NCI-H510A treated with DMSO at 0.1 percent for 48 hours (cell line): Measurements from ENCODE around the gene SYT13.
A peak's percentile ranks its signal among the peaks of the same experiment; 100 is the strongest.

Source experiments
- DNase-seq: peaks from one replicate; lab custom pipeline; 2025; lab: John Stamatoyannopoulos, UW

SYT13 gene, protein sequence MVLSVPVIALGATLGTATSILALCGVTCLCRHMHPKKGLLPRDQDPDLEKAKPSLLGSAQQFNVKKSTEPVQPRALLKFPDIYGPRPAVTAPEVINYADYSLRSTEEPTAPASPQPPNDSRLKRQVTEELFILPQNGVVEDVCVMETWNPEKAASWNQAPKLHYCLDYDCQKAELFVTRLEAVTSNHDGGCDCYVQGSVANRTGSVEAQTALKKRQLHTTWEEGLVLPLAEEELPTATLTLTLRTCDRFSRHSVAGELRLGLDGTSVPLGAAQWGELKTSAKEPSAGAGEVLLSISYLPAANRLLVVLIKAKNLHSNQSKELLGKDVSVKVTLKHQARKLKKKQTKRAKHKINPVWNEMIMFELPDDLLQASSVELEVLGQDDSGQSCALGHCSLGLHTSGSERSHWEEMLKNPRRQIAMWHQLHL

DNA sequence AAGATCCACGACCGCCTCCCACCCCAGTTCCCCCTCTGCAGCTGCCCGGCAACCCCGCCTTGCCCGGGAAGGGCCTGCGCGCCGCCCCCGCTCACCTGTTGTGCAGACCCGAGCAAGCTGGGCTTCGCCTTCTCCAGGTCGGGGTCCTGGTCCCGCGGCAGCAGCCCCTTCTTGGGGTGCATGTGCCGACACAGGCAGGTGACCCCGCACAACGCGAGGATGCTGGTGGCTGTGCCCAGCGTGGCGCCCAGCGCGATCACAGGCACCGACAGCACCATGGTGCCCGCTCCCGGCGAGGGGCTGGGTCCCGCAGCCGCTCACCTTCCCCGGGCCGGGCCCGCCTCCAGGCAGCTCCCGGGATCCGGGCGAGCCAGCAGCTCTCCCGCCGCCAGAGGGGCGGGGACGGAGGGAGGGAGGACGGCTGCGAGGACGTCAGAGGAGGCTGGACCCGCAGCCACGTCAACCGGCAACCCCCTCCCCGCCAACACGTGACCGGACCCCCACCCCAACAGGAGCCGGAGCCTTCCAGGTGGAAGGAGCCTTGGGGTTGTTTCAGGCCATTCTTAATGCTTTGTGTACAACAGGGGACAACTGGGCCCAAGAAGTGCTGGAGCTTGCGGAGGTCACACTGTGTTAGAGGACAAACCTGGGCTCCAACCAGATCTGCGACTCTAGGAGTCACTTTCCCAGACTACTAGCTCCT, at the start of gene SYT13:
TSS of gene SYT13 (minus strand) at position 412 of the 703 bp plus-strand sequence. CDS start at position 278, 134 bp downstream.
- no peak for DNase-seq

DNA sequence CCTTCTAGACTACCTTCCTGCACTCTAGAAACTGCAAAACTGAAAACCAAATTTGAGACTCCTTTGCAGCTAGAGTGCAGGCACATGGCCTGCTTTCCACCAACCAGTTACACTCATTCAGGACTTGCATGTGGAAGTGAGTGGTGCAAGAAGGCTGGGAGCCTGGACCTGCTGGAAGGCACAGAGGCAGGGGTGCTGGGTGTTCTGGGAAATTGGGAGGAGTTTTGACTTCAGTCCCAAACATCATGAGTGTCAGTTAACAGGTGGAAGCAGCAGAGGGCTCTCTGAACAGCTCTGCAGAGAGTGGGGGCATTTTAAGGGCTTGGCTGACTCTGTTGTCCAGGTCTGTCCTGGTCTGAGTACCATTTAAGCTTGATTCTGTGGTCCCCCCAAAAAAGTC, 49.3 kb upstream of the SYT13 start:
- no peak for DNase-seq

DNA sequence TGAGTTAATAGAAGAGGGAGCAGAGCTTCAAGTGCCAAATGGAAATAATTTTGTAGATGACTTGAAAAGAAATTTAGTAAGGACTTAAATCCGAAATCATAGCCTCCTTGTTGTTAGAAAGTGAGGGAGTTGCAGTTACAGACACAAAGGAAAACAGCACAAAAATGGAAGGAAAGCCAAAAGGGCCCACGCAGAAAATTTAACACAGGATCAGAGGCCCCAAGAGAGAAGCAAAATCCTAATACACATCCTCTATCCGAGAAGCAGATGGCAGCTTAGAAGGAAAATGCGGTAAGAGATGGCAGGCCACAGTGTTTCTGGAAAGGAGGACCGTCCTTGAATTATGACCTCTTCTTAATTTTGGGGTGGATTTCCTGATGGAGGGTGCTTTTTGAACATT, 48.7 kb upstream of the SYT13 start:
- DNase-seq: no peak

DNA sequence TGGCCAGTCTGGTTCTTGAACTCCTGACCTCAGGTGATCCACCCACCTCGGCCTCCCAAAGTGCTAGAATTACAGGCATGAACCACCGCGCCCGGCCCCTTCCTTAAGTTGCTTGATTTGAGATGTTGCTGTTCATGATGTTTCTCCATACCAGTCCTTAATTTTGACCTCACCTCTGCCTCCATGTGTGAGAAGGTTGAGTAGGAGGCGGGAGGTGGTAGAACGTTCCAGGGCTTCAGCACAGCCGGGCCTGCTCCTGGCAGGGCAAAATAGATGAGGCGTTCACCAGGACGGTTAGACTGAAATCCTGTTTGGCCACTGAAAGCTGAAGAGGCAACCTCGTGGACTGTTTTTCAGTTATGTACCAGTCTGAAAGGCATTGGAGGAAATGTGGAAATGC, 48.3 kb upstream of the SYT13 start:
- no peak for DNase-seq

DNA sequence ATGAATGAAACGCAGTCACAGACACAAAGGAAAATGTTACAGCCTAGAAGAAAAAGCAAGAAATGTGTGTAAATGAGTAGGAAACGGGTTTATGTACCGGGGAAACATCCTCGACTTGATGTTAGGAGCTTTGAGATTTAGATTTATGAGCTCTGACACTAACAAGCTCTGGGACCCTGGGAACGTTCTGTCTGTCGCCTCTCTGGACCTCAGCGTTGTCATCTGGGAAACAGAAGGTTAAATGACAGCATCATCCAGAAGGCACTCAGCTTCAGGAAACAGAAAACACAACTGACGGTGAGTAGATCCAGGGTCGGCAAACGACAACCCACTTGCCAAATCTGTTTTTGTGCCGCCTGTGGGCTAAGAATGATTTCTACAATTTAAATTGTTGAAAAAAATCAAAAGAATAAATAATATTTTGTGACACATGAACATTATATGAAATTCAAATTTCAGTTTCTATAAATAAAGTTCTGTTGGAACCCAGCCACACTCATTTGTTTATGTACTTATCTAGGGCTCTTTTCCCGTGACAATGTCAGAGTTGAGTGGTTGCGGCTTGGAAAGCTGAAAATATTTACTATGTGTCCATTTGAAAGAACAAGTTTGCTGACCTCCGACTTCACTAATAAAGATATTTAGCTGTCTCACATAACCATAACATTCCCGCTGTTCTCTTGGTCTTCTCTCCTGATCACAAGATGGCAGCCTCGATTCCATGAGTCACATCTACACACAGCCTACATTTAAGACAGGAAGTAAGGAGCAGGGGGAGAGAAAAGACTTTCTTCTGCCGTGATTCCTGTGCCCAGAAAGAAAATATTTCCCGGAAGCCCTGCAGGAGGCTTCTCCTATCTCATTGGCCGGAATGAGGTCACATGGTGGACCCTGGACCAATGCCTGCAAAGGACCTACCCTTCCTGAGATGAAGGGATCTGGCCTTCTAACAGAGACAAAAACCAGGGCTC, 47.1 kb upstream of the SYT13 start:
- peak; percentile 11 for DNase-seq

DNA sequence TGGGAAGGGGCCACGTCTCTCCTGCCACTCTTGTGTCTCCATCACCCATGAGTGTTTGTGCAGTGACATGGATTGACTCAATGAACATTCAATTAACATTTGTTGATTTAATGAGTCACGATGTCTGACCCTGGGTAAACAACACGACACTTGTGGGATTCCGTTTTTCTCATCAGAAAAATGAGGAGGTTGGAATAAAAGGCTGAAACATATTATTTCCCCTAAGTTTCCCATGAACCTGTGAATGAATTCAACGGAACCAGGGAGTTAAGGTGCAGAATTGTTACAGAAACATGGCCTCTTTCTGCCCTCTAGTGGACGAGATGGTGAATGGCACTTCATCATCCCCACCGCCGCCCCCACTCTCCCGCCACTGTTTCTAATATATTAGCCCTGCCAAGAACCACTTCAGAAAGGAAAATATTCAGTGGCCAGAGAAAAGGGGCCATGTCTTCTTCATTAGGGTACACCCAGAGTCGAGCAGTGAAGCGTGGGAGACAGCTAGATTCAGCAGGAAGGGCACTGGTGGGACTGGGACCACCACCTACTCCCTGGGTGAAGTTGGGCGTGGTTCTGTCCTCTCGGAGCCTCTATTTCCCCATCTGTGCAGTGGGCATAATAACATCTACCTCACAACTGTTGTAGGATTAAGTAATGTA, 46.3 kb upstream of the SYT13 start:
- peak; percentile 0 for DNase-seq

DNA sequence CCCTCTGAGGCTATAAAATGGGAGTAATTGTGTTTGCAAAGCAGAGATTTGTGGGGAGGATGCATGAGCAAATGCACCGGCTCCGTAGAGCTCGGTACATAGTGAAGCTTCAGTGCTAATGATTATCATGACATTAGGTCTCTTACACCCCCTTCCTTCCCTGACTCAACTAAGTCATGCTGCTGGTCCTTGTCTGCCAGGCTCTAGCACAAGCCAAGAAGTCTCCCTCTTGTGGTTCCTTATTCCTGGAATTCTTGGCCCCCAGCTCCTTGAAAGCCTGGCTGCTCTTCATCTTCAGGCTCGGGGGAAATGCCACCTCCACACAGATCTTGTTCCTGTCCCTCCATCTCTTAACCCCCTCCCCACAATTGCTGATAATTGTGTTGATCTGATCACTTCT, 45.7 kb upstream of the SYT13 start:
- DNase-seq: no peak

DNA sequence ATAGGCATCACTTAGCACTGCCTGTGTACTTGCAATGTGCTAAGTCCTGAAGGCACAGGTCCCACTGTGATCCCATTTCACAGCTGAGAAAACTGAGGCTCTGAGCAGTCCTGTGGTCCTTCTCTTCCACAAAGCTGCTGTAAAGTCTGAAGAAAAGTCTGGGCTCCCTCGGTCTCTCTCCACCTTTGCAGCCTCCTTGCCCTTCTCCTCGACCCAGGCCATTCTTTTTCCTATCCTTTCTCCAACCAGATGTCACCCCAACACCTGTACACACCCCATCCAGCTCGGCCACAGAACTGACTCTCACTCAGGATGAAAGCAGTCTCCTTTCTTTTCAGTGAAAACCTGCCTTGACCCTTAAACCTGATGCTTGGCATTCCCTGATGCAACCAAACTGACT, 42.6 kb upstream of the SYT13 start:
- no peak for DNase-seq

DNA sequence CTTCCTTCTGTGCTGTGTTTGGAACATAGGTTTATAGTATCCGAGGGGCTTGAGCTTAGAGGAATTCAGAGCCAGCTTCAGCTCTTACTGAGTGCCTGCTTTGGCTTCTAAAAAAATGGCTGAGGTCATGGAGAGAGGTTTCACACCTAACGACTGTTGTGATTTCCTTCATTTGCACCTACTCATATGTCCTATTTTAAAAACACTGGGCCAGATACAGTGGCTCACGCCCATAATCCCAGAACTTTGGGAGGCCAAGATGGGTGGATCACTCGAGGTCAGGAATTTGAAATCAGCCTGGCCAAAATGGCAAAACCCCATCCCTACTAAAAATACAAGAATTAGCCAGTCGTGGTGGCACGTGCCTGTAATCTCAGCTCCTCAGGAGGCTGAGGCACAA, 38.3 kb upstream of the SYT13 start:
- DNase-seq: no peak

DNA sequence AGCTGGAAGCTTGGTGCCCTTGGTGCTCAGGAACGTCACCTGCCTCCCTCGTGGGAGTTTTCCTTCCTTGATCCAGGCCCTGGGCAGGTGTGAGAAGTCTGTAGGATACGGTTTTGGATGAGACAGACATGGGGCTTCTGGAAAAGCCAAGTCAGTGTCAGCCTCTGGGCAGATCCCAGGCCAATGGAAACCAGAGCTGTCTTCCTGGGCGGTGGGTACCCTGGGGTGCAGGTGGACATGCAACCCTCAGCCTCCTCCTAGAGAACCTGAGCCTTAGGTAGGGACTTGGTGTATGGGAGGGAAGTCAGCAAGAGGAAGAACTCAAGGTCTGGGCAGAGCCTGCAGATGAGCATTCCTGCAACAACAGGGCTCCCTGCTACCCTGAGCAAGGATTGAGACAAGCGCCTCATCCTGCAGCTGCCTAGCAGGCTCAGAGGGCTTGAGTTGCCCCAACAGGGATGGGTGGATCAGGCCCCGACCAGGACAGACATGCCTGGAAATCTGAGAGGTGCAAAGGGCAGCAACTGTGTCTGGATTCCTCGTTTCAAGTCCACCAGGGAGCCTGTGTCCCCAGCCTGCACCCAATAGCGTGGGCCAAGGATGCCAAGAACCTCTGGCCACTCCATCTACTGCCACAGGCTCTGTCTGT, 37.6 kb upstream of the SYT13 start:
- DNase-seq: no peak

DNA sequence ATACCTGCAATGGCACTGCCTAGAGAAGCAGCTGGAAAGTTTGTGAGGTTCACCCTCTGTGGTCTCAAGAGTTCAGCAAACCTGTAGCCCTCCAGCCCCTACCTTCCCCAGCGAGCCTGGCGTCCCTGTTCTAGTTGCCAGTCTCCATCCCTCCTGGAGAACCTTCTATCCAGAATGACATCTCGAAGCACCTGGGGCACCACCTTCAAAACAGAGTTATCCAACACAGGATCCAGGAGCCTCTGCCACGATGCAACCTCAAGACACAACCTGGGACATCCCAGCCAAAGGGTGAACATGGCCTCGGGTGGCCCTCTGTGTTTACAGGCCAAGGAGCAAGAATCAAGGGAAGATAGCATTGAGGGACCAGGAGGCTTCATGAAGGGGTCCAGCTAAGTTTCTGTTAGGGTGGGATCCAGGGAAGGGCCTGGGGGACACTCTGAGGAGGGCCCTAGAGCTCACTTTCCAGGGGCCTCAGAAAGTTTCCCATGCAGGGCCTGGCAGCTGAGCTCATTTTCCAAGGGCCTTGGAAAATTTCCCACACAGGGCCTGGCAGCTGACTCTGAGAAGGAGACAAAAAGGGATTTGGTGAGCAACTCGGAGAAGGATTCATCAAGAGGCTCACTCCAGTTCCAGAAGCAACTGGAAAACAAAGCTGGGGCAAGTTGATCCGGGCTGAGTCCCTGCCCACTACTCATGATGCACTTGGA, 36.9 kb upstream of the SYT13 start:
- no peak for DNase-seq

DNA sequence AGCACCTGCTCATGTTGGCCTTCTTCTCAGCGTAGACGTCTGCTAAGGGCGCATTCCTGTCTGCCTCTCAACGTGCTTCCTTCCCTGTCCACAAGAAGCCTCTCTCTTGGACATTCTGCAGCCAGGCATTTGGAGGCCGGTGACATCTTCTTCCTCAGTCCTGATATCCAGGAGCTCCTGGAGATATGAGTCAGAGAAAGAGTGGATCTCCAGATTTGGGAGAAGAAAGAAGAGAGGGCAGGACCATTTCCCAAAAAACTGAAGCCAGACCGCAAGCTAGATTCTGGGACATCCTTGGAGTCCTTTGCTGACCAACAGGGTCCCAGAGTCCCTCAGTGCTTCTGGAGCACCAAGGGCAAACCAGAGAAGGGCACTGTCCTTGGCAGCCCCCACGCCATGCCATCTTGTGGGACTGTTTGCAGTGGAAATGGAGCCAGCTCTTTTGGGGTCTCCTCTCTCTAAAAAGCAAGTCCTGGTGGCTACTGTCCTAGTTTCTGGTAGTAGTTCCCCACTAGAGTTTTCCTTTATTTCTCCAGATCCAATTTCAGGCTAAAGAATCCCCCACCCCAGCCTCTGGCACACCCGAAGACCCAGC, 36.1 kb upstream of the SYT13 start:
- no peak for DNase-seq

DNA sequence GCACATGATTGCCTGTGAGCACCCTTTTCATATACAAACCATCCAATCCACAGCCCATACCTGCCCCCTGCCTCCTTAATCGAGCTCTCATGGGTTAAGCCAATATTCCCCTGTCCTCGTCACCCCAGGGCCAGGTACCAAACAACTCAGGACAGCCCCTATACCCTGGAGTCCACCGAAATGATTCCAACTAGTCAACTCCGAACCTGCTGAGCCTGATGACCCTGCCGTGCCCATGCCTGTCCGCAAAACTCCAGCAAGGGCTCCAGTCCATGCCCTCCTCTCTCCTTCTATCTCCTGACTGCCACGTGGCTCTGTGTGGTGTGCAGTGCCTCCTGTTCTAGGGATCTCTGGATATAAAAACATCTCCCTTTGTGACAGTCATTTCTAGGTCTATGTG, 35.5 kb upstream of the SYT13 start:
- DNase-seq: no peak

DNA sequence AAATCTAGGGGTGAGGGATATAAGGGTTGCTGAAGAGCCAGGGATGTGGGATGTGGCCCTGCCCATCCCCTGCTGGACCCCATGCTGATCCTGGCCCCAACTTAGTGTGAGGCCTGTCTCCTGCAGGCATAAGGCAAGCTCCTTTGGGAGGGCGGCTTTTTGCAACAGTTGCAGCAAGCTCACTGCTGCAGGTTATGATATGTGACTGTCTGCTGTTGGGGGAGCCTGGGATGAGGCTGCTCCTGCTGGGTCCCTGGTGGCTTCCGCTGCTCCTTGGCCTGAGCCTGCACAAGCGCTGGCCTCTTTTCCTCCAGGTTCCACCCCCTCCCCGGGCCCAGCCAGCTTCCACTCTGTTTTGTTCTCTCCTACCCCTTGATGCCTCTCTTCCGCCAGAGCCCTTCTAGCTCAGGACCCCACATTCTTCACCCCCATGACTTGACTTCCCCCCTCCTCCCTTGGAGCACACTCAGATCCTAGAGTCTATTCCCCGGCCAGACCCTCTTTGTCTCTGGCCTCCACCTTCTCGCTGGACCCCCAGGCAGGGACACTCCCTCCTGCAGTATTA, 35.0 kb upstream of the SYT13 start:
- DNase-seq: no peak

DNA sequence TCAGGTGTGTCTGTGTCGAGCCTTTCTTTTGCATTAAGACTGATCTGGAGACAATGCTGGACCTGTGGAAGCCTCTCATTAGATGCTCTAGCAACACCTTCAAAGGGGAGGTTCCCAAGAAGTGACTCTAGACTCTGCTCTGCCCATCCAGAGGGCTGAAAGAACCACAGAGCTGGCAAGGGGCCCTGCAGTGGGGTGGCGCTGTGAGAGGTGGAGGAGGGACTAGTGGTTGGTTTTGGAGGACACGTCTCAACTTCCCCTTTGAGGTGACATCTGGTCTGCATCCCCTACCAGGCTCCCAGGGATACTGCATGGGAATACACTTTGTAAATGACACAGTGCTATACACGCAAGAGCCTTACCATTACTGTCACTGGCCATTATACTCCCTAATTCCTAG, 34.2 kb upstream of the SYT13 start:
- DNase-seq: no peak

DNA sequence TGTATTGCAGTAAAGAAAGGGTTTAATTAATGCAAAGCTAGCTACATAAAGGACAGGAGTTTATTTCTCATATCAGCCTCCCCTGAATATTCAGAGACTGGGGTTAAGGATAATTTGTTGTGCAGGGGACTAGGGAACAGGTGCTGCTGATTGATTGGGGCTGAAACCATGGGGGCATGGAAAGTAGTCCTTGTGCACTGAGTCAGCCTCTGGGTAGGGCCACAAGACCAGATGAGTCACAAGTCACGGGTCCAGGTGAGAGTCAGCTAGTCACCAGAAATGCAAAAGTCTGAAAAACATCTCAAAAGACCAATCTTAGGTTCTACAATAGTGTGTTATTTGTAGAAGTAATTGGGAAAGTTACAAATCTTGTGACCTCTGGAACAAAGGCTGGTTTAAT, 32.9 kb upstream of the SYT13 start:
- no peak for DNase-seq

DNA sequence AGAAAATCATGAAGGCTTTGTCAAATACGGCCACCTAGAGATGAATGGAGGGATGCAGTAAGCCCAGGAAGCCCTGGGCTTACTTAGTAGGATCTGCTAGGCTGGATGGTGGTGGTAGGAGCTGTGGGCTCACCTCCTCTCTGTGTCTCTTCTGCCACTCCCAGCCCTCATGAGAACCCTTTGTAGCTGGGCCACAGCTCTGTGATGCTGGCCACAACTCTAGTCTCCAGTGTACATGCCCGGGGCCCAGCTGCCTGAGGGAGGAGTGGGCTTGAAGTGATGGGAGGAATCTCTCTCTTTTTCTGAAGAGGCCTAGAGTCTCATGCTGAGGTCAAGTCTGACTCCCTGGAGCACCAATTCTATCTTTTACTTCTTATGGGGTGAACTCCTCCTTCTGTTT, 32.4 kb upstream of the SYT13 start:
- no peak for DNase-seq

DNA sequence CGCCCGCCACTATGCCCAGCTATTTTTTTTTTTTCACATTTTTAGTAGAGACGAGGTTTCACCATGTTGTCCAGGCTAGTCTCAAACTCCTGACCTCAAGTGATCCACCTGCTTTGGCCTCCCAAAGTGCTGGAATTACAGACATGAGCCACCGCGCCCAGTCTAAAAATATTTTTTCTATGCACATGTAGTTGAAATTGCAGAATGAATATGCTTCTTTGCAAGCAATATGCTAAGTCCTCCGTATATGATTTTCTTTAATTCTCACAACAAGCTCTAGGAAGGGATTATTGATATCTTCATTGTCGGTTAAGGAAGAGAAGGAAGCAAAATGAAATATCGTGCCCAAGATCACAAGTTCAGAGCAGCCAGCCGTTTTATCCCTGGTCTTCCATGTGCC, 30.1 kb upstream of the SYT13 start:
- DNase-seq: no peak

DNA sequence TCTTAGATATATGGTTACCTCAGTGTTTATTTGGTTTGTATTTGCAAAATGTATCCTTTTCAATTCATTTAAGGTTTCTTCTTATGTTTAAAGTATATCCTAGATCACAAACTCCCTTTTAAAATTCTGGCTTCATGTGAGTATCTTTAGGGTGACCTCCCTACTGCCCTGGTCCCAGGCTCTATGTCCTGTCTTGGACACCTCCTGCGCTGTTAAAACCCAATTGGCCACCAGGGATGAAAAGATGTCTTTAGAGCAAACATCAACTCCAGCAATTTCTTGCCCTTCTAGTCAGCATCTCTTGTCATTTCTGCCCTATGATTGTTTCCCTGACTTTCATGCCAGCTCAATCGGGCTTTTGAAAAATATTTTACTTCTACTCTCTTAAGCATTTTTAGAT, 28.8 kb upstream of the SYT13 start:
- no peak for DNase-seq
